Bone marrow (tissue), 2 donors: ENCODE measurements around the gene SLC35E3.
A peak's percentile ranks its signal among the peaks of the same experiment; 100 is the strongest.
"Not testable (repeated sequence)": the region's sequence is repeated elsewhere in the genome, so short reads cannot be mapped to it uniquely, and the experiment has no call there.

Experiments
- DNase-seq, 2 donors: peaks; one replicate each; lab custom pipeline; 2025; lab: John Stamatoyannopoulos, UW

Gene SLC35E3

DNA sequence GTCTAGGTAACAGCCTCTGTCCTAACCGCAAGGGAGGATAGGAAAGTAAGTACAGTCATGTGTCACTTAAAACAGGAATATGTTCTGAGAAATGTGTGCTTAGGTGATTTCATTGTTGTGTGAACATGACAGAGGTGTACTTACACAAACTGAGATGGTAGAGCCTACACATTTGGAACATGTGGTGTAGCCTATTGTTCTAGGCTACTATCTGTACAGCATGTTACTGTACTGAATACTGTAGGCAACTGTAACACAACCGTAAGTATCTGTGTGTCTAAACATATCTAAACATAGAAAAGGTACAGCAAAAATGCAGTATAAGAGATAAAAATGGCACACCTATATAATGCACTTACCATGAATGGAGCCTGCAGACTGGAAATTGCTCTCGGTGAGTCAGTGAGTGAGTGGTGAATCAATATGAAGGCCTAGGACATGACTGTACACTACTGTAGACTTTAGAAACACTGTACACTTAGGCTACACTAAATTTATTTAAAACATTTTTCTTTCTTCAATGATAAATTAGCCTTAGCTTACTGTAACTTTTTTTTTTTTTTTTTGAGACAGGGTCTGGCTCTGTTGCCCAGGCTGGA, 48.8 kb downstream of the SLC35E3 start:
- DNase-seq: no peak

DNA sequence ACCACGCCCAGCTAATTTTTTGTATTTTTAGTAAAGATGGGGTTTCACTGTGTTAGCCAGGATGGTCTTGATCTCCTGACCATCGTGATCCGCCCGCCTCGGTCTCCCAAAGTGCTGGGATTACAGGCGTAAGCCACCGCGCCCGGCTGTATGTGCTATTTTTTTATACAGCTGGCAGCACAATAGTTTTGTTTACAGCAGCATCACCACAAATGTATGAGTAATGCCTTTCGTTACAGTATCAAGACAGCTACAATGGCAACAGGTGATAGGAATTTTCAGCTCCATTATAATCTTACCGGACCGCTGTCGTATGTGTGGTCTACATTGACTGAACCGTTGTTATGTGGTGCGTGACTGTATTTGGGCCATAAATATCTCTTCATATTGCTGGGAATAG, 50.4 kb downstream of the SLC35E3 start:
- no peak for DNase-seq

DNA sequence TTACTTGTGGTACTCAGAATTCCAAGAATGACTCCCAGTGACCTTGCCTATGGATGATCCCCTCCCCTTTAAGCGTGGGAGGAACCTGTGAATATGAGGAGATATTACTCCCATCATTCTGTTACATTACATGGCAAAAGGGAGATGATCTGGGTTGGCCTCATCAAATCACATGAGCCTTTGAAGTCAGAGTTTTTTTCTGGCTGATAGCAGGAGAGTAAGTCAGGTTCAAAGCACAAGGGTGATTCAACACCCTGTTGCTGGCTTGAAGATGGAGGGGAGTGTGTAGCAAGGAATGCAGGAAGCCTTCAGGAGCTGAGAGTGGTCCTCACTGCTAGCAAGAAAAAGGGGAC, 52.9 kb downstream of the SLC35E3 start:
- no peak for DNase-seq

DNA sequence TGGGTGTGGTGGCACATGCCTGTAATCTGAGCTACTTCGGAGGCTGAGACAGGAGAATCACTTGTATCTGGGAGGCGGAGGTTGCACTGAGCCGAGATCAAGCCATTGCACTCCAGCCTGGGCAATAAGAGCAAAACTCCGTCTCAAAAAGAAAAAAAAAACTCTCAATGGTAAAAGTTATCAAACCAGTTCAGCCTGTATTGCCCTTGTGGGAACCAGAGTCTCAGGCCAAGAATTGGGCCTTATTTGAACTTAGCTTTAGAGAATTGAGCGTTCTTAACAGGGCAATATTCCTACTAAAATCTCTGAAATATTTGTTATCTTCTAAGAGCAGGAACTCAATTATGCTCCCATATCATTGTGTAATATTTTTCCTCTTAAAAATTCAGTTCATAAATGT, 54.3 kb downstream of the SLC35E3 start:
- DNase-seq: no peak

DNA sequence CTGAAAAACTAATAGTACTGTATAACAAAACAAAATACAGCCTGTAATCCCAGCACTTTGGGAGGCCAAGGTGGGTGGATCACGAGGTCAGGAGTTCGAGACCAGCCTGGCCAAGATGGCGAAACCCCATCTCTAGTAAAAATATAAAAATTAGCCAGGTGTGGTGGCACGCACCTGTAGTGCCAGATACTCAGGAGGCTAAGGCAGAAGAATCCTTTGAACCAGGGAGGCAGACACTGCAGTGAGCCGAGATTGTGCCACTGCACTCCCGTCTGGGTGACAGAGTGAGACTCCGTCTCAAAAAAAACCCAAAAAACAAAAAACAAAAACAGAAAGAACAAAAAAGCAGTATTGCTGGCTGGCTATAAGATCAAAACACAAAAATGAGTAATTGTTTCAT, 55.1 kb downstream of the SLC35E3 start:
- not testable (repeated sequence) for DNase-seq

DNA sequence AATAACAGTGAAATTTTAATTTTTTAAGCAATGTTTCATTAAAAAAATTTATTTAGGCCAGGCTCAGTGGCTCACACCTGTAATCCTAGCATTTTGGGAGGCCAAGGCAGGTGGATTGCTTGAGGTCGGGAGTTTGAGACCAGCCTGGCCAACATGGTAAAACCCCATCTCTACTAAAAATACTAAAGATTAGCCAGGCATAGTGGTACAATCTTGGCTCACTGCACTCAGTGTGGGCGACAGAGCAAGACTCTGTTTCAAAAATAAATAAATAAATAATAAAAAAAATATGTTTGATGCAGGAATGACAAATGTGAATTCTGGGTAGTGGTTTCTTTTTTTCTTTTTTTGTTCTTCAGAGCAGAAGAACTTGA, 56.4 kb downstream of the SLC35E3 start:
- DNase-seq: not testable (repeated sequence)

DNA sequence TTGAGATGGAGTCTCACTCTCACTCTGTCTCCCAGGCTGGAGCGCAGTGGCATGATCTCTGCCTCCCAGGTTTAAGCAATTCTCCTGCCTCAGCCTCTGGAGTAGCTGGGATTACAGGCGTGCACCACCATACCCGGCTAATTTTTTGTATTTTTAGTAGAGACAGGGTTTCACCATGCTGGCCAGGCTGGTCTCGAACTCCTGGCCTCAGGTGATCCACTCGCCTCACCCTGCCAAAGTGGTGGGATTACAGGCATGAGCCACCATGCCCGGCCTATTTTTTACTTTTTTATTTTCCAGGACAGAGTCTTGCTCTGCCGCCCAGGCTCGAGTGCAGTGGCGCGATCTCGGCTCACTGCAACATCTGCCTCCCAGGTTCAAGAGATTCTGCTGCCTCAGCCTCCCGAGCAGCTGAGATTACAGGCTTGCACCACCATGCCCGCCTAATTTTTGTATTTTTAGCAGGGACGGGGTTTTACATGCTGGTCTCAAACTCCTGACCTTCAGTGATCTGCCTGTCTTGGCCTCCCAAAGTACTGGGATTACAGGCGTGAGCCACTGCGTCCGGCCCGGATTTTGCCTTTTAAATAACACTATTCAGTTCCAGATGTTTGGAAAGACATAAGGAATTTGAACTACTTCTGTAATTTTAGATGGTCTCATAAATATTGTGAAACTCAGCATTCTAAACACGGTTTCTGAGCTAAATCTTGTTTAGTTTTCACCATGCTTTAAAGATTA, 57.1 kb downstream of the SLC35E3 start:
- not testable (repeated sequence) for DNase-seq

DNA sequence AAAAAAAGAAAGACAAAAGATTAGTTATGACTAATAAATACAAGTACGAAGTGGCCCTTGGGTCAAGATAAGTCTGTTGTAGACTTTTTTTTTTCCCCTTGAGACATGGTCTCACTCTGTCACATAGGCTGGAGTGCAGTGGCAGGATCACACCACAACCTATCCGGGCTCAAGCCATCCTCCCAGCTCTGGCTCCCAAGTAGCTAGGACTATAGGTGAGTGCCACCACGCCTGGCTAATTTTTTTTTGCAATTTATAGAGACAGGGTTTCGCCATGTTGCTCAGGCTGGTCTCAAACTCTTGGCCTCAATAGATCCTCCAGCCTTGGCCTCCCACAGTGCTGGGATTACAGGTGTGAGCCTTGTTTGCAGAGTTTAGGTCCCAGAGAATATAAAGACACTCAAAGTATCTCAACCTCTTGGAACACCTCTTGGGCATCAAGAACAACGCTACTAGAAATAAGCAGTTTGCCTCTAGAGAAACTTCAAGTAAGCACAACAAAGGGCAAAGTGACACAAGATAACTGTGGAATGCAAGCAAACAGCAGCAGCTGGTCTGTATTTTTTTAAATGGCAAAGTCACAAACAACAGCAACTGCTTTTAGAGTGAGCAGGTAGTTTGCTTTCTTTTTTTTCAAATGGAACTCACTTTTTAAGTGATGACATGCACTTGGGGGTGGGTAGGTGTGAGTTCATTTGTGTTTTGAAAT, 58.1 kb downstream of the SLC35E3 start:
- no peak for DNase-seq

DNA sequence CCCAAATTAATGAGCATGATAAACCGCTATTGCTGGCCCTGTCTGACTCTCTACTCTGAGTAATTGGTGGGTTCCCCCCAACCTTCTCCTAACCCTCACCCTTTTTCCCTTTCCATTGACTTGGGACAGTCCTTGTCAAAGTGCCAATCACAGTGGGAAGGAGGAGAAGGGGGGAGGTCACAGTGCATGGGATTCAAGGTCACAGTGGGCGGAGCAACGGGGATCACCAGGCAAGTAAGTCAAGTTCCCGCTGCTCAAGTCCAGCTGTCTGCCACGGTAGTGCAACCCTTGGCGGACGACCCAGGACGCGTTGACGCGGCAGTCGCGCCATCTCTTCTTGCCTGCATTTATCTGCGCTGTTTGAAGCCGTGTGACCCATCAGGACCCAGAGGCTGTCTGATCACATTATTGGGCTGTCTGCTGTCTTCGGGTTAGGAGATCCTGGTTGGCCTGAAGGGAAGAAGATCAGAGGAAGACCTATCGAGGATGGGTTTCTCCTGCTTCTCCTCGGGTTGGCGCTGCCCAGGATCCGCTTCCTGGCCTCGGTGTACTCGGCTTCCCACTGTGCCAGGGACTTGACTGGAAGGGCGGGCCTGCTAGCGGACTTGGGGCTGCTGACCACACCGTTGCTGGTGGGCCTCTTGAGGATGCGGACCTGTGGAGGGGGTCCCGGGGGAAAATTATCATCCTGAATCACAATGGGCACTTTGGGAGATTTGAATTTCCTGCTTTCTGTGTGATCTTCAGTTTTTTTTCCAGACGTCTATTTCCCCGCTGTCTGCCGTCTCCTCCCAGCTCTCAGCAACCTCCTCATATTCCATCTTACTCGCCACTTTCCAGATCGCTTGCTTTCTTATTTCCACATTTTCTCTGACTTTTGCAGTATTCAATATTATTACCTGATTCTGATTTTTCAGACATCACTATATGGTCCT, 58.9 kb downstream of the SLC35E3 start:
- no peak for DNase-seq

DNA sequence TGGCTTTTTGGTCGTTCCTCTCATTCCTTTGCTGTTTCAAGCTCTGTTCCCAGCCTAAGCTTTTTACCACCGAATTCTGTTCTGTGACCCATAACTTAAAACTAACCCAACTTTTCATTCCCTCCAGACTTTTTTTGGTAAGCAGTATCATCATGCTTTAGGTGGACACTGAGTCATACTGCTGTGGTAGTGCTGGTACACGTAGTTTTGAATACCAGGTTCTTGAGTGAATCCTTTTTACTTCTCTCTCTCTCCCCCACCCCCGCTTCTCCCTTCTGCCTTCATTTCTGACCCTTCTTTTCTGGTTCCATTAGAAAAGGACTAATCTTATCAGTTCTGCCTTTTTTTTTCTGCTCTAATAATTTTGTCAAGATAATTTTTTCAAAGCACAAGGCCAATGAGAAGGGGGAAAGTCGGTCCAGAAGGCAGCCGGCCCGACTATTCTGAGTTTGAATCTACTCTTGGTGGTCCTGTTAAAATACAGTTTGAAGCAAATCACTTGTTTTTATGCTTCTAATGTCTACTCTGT, 59.7 kb downstream of the SLC35E3 start:
- DNase-seq: no peak

DNA sequence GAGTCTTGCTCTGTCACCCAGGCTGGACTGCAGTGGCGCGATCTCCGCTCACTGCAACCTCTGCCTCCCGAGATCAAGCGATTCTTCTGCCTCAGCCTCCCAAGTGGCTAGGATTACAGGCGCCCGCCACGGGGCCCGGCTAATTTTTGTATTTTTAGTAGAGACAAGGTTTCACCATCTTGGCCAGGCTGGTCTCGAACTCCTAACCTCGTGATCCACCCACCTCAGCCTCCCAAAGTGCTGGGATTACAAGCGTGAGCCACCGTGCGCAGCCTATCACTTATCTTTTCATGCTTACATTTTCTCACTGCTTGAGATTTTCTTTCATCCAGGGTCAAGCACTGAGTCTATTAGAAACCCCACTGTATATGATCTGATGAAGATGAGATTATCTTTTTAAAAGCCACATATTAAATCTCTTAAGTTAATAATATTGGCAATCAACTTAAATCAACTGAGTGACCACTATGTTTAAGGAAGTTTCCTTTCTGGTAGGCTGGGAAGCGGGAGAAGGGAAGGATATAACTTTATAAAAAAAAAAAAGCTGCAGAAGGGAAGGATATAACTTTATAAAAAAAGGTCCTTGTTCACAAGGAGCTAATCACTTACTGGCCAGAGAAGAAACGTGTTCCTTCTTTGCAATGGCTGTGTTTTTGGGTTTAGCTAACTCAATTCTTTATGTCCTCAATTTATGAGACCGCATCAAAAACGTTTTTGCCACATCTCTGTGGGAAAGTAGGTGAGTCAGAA, 60.7 kb downstream of the SLC35E3 start:
- peak in 1 of 2 donors; percentile 2 for DNase-seq

DNA sequence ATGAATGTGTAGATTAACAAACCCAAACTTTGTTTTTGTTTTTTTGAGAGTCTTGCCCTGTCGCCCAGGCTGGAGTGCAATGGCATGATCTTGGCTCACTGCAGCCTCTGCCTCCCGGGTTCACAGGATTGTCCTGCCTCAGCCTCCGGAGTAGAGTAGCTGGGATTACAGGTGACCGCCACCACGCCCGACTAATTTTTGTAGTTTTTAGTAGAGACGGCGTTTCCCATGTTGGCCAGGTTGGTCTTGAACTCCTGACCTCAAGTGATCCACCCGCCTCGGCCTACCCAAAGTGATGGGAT, 61.2 kb downstream of the SLC35E3 start:
- DNase-seq: not testable (repeated sequence)

DNA sequence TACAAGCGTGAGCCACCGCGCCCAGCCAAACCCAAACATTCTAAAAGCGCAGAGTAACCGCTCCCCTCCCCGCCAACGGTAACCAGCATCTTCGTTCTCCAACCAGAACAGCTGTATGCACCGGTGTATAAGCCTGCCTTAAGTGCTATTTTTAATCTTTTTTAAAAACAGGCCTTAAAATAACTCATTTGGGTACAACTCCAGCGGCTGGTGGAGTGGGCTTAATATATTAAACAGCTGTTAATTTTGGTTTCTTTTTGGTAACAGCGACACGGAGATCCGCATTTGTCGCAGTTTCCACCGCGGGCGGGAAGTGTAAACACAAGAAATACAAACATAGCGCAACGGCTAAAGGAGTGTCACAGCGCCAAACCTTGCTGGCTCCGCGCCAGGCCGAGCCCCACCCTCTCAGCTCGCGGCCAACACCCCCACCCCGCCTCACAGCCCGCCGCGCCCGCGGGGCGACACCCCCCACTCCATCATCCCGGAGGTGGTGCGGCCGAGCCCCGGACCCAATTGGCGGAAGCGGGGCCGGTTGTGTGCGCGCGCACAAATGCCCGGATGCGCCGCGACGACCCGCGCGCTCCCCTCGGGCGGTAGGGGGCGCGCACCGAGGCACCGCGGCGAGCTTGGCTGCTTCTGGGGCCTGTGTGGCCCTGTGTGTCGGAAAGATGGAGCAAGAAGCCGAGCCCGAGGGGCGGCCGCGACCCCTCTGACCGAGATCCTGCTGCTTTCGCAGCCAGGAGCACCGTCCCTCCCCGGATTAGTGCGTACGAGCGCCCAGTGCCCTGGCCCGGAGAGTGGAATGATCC, 61.8 kb downstream of the SLC35E3 start, which contains the start of gene MDM2:
TSS of gene MDM2 (plus strand) at position 602 of the 812 bp plus-strand sequence. CDS start 301 bp downstream, outside the sequence.
- peak; percentile 74 to 87 for DNase-seq

DNA sequence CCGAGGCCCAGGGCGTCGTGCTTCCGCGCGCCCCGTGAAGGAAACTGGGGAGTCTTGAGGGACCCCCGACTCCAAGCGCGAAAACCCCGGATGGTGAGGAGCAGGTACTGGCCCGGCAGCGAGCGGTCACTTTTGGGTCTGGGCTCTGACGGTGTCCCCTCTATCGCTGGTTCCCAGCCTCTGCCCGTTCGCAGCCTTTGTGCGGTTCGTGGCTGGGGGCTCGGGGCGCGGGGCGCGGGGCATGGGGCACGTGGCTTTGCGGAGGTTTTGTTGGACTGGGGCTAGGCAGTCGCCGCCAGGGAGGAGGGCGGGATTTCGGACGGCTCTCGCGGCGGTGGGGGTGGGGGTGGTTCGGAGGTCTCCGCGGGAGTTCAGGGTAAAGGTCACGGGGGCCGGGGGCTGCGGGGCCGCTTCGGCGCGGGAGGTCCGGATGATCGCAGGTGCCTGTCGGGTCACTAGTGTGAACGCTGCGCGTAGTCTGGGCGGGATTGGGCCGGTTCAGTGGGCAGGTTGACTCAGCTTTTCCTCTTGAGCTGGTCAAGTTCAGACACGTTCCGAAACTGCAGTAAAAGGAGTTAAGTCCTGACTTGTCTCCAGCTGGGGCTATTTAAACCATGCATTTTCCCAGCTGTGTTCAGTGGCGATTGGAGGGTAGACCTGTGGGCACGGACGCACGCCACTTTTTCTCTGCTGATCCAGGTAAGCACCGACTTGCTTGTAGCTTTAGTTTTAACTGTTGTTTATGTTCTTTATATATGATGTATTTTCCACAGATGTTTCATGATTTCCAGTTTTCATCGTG, 62.6 kb downstream of the SLC35E3 start:
- peak; percentile 2 to 67 for DNase-seq

DNA sequence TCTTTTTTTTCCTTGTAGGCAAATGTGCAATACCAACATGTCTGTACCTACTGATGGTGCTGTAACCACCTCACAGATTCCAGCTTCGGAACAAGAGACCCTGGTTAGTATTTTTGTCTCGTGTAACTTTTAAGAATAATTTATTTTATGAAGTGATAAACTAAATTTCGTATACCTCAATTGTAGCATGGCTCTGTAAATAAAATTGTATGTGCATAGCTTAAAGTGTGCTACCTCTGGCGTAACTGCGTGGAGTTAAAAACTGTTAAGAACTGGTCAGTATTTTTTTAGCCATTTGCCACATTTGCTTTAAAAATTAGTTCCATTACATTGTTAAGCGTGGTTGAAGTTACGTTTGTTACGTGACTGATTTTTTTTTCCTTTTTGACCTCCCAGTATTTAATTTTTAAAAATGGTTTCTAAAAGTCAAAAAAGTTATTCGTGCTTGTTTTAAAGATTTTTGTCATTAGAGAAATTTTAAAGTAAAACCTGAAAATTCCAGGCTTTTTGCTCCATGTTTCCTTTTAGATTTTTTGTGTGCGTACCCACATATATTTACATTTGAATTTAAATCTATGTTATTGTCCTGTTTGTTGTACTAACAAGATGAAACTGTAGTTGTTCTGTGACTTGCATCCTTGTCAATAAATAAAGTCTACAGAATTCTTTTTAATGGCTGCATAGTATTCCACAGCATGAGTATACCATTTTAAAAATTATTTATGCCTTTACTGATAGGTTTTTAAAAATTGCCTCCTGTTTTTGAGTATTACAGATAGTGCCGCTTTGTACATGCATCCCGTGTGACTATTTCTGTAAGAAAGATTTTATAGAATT, 63.4 kb downstream of the SLC35E3 start:
- DNase-seq: no peak

DNA sequence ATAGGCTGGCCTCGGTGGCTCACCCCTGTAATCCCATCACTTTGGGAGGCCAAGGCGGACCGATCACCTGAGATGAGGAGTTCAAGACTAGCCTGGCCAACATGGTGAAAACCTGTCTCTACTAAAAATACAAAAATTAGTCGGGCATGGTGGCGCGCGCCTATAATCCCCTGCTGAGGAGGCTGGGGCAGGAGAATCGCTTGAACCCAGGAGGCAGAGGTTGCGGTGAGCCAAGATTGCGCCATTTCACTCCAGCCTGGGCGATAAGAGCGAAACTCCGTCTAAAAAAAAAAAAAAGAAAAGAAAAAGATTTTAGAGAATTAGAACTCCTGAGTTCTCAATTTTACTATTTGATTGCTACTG, 64.0 kb downstream of the SLC35E3 start:
- DNase-seq: not testable (repeated sequence)

DNA sequence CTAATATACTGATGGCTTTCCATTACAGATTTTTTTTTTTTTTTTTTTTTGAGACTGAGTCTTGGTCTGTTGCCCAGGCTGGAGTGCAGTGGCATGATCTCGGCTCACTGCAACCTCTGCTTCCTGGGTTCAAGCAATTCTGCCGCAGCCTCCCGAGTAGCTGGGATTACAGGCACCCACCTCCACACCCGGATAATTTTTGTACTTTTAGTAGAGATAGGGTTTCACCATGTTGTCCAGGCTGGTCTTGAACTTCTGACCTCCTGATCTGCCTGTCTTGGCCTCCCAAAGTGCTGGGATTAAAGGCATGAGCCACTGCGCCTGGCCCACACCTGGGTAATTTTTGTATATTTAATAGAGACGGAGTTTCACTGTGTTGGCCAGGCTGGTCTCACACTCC, 65.6 kb downstream of the SLC35E3 start:
- DNase-seq: not testable (repeated sequence)

DNA sequence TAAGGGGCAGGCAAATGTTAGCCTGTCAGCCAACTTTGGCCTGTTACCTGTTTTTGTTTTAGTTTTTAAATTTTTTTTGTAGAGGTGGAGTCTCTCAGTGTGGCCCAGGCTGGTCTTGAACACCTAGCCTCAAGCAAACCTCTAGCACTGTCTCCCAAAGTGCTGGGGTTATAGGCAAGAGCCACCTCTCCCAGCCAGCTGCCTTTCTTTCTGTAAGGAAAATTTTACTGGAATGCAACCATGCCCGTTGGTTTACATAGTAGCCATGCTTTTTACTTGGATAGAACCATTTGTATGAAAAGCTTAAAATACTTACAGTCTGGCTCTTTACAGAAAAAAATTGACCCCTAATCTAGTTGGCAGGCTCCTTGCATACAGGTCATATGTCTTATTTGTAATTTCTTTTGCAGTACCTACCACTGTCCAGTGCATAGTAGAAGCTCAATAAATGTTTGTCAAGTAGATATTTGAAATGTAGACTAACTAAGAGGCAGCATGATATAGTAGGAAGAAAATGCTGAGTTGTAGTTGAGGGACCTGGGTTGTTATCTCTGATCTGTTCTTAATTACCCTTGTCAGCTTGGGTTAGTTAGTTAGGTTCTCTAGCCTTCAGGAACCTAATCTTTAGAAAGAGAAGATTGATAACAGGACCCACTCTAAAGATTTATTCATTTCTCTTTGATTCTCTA, 66.7 kb downstream of the SLC35E3 start:
- no peak for DNase-seq
